PC-9 (cell line): ENCODE data around the gene FAF1.

Experiments
- EZH2 ChIP-seq: fragments of 200-600 bp; sonication (generic); IDR thresholded peaks from 2 replicates; pipeline ENCODE4 v1.8.0; 2017; ENCODE audit warnings: antibody characterized with exemption, low read depth
- TF ChIP-seq, protein P1 (sequence below): fragments of 200-600 bp; sonication (generic); conservative IDR thresholded peaks from 2 replicates; pipeline ENCODE4 v1.6.1; 2017; ENCODE audit warnings: mixed run types, antibody characterized with exemption, mild to moderate bottlenecking, moderate library complexity

DNA sequence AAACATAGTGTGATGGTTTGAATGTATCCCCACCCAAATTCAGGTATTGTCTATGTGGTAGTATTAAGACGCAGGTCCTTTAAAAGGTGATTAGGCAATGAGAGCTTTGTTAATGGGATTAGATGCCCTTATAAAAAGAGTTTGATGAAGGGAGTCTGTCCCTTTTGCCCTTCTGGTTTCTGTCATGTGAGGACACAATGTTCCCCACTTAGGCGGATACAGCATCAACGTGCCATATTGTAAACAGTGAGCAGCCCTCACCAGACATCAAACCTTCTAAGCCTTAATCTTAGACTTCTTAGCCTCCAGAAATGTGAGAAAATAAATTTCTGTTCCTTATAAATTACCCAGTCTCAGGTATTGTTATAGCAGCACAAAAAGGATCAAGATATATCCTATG lies 172.8 kb downstream of the FAF1 start:
- TF ChIP-seq, protein P1, sequence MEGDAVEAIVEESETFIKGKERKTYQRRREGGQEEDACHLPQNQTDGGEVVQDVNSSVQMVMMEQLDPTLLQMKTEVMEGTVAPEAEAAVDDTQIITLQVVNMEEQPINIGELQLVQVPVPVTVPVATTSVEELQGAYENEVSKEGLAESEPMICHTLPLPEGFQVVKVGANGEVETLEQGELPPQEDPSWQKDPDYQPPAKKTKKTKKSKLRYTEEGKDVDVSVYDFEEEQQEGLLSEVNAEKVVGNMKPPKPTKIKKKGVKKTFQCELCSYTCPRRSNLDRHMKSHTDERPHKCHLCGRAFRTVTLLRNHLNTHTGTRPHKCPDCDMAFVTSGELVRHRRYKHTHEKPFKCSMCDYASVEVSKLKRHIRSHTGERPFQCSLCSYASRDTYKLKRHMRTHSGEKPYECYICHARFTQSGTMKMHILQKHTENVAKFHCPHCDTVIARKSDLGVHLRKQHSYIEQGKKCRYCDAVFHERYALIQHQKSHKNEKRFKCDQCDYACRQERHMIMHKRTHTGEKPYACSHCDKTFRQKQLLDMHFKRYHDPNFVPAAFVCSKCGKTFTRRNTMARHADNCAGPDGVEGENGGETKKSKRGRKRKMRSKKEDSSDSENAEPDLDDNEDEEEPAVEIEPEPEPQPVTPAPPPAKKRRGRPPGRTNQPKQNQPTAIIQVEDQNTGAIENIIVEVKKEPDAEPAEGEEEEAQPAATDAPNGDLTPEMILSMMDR: no peak
- no peak for TF ChIP-seq EZH2
